Measurements from ENCODE around the gene KRTAP10-5.

KRTAP10-5 gene

DNA sequence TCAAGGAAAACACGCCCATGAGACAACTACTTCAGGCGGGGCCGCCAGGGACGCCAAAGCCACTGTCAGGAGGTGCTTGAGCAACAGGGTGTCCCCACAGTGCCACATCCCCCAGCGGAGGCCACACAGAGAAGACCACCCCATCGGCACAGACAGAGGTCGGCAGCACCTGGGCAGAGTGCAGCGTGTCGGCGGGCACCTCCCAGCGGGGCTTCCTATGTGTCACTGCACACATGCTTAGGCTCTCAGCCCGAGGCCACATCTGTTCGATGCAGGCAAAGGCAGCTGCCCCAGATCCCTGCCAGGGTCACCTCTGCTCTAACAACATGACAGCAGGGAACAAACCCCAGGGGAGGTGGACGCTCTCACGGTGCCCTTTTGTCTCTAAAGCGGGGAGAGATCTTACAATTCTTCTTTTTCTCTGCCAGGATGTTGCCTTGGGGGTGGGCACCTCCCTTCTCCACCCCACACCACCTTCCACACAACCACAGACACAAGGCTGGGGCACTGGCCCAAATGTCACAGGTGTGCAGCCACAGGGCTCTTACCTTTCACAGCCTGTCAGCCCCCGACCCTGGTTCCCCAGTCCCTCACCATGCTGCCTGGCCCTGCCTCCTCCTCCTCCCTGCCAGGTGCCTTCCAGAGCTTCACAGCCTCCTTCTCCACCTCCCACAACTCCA is 35.6 kb upstream of the KRTAP10-5 start:
- Mint-ChIP-seq H3K27me3 (ENCODE audit: low read depth) (peaks cover 11% of the 10 kb centered on the region), H3K4me3 (no peak overlapping the region), H3K27ac (no peak overlapping the region), H3K4me1 (no peaks in the 10 kb centered on the region), H3K36me3 (ENCODE audit: low read depth) (peaks cover 4% of the 10 kb centered on the region), H3K9me3 (peaks cover 29% of the 10 kb centered on the region)
- TF ChIP-seq, protein P1, sequence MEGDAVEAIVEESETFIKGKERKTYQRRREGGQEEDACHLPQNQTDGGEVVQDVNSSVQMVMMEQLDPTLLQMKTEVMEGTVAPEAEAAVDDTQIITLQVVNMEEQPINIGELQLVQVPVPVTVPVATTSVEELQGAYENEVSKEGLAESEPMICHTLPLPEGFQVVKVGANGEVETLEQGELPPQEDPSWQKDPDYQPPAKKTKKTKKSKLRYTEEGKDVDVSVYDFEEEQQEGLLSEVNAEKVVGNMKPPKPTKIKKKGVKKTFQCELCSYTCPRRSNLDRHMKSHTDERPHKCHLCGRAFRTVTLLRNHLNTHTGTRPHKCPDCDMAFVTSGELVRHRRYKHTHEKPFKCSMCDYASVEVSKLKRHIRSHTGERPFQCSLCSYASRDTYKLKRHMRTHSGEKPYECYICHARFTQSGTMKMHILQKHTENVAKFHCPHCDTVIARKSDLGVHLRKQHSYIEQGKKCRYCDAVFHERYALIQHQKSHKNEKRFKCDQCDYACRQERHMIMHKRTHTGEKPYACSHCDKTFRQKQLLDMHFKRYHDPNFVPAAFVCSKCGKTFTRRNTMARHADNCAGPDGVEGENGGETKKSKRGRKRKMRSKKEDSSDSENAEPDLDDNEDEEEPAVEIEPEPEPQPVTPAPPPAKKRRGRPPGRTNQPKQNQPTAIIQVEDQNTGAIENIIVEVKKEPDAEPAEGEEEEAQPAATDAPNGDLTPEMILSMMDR (IDR thresholded peaks at IDR 0.05; ENCODE audit: unreplicated experiment in 3 of 3) = no peak

DNA sequence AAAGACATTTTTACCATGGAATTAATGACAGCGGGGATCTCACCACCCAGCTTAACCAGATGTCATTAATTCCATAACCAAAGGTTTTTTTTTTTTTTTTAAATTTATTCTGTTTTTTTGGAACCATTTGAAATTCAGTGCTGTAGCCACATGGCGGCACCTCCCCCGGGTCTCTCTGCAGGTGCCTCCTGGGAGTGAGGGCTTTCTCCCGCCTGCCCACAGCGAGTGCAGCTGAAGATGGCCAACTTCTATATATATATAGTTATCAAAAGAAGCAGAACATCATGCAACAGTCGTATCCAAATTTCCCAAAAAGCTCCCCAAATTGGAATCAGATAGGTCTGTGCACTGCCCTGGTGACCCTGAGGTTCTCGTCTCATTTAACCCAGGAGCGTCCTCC is 35.1 kb upstream of the KRTAP10-5 start:
- peaks cover 31% of the 10 kb centered on the region for H3K9me3 Mint-ChIP-seq
- H3K27ac Mint-ChIP-seq = no peak overlapping the region
- peaks cover 11% of the 10 kb centered on the region for H3K27me3 Mint-ChIP-seq (ENCODE audit: low read depth)
- TF ChIP-seq, protein P1 (IDR thresholded peaks at IDR 0.05; ENCODE audit: unreplicated experiment in 3 of 3) = no peak
- H3K36me3 Mint-ChIP-seq (ENCODE audit: low read depth) = no peaks in the 10 kb centered on the region
- H3K4me3 Mint-ChIP-seq = no peak overlapping the region
- H3K4me1 Mint-ChIP-seq = no peaks in the 10 kb centered on the region

DNA sequence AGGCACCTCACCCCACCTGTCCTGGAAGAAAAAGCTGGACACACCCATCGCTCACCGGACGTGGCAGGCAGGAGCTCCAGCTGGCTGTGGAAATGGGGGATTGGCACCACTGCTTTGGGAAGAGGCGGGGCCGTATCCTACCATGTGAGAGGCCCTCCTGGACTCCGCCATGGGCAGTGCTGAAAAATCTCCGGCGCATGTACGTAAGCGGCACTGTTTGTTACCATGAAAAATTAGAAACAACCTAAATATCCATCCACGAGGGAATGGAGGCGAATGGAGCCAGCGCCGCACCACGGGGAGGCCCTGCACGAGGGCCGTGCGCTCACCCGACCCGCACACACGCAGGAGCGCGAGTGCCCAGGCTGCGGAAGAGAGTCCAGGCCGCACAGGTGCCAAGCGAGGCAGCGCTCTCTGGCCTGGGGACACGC is 34.6 kb upstream of the KRTAP10-5 start:
- Mint-ChIP-seq H3K36me3 (ENCODE audit: low read depth) (no peaks in the 10 kb centered on the region), H3K9me3 (peaks cover 30% of the 10 kb centered on the region), H3K4me3 (no peak overlapping the region), H3K4me1 (no peaks in the 10 kb centered on the region), H3K27ac (no peak overlapping the region), H3K27me3 (ENCODE audit: low read depth) (peaks cover 11% of the 10 kb centered on the region)
- TF ChIP-seq, protein P1 (IDR thresholded peaks at IDR 0.05; ENCODE audit: unreplicated experiment in 3 of 3) = no peak

DNA sequence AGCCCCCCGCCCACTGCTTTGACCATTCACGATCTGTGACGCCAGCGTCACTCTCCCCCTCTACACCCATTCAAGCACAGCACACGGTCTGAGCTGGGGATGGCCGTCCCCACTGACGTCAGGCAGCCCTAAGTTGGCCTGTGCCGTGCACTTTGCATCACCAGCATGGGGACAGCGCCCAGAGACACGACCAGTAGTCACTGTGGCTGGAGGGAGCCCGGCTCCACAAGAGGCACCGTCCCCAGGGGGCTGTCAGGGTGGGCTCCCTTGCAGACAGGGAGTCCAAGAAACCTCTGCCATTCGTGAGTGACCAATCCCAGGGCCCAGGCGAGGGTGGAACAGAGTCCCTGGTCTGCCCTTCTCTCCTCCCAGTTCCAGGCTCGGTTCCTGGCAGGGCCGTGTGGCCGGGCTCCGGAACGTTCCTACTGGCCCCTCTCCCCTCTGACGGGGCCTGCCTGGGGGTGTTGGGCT is 33.8 kb upstream of the KRTAP10-5 start:
- Mint-ChIP-seq H3K27me3 (ENCODE audit: low read depth) (peaks cover 11% of the 10 kb centered on the region), H3K27ac (no peak overlapping the region), H3K9me3 (peaks cover 30% of the 10 kb centered on the region), H3K4me1 (no peaks in the 10 kb centered on the region), H3K36me3 (ENCODE audit: low read depth) (no peaks in the 10 kb centered on the region), H3K4me3 (no peak overlapping the region)
- TF ChIP-seq, protein P1 (IDR thresholded peaks at IDR 0.05; ENCODE audit: unreplicated experiment in 3 of 3) = no peak

DNA sequence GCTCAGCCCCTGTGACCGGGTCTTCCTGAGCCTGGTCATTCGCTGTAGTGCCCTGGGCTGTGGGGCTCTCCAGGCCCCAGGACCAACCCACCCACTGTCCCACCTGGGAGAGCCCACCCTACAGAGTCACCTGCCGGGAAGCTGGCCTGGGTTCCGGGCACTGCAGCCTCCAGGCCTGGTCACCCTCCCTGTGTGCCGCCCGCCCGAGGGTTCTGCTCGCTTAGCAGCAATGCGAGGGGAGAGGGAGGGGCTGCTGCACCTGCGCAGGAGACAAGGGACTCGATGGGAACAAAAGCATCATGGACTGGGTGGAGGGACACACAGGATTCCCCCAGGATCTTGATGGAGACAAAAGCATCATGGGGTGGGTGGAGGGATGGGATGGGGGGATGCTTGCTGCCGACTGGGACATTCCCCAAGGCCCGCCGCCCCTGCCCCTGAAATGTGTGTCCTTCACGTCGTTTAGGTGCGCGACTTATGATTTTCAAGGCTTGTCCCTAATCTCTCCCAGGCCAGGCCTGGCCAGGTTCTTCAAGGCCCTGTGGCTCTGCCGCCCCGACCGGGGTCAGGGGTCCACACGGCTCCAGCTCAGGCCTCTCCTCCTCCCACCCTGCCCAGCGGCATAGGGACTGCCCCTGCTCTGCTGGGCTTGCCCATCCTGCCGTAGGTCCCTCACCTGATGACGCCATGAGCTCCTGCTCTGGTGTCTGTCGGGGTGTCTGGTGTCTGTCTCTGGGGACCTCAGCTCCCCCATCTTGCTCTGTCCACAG is 33.2 kb upstream of the KRTAP10-5 start:
- Mint-ChIP-seq H3K9me3 (peaks cover 29% of the 10 kb centered on the region), H3K4me1 (no peaks in the 10 kb centered on the region), H3K27me3 (ENCODE audit: low read depth) (peaks cover 11% of the 10 kb centered on the region), H3K4me3 (no peak overlapping the region), H3K27ac (no peak overlapping the region), H3K36me3 (ENCODE audit: low read depth) (peaks cover 3% of the 10 kb centered on the region)
- TF ChIP-seq, protein P1 (IDR thresholded peaks at IDR 0.05; ENCODE audit: unreplicated experiment in 3 of 3) = no peak

Measured in nephron (organoid).